GM21515 (cell line): ENCODE measurements around the gene TTC22.

Experiments used
- ATAC-seq: cut with Tn5 transposase; IDR thresholded peaks from one replicate; pipeline ENCODE4 v1.9.1; 2021; ENCODE audit not compliant: unreplicated experiment

TTC22 gene

DNA sequence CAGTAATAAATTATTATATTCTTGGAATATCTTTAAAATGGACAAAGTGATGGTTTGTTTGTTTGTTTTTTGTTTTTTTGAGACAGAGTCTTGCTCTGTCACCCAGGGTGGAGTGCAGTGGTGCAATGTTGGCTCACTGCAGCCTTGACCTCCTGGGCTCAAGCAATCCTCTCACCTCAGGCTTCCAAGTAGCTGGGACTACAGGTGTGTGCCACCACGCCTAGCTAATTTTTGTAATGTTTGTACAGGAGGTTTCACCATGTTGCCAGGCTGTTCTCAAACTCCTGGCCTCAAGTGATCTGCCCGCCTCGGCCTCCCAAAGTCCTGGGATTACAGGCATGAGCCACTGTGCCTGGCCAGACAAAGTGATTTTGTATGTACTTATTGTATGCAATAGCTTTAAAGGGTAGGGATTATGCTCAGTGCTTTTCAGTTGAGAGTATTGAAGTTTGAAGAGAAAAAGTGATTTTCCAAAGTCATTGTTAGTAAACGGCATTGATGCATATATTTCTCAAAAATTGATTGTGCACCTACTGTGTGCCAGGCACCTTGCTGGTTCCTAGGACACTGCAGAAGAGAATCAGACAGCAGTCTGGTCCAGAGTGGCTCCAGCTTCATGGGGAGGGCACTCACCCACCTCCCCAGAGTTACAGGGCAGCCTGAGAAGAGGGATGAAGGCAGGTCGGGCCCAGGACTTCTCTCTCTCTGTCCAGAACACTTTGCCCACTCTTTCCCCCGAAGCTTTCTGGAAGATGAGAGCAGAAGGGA, 34.2 kb upstream of the TTC22 start:
- no peak for ATAC-seq

DNA sequence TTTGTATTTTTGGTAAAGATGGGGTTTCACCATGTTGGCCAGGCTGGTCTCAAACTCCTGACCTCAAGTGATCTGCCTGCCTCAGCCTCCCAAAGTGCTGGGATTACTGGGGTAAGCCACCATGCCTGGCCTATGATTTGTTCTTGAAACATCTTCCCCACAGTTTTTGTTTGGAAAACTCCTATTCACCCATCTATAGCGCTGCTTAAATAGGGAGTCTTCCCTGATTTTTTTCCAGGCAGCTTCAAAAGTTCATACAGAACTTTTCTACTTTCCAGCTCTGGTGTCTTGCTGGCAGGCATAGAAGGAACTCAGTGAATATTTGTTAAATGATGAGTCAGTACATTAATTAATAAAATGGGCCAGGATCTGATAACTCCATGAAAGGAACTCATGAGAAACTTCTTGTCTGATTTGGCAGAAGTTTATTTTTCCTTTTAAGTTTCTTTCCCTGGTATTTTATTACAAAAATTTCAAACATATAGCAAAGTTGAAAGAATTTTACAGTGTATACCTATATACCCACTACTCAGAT, 33.0 kb upstream of the TTC22 start:
- no peak for ATAC-seq

GRCh38 chr1:54833121-54833520, 32.0 kb upstream of the TTC22 start:
- ATAC-seq, result no peak

DNA sequence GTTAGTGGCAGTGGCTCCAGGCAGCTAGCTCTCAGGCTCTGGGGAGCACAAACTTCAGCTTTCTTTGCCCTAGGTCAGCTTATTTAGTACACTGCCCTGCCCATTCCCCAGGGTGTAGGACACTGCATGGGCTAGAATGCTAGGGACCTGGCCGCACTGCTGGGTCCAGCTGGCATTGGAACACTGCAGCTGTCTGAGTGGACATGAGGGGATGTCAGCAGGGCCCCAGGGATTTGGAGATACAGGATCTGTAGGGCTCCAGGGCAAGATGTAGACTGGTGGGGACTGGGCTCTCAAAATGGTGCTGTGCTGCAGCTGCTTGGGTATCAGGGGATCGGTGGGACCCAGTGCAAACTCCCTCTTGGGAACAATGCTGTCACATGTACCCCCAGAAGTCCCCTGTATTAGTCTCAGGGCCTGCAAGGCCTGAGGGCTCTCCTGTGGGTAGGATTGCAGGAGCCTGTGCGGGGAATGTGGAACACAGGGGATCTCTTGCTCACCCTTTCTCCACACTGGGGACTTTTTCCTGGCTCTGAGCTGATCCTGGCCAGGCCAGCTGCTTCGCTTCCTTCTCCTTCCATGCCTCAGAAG, 25.2 kb upstream of the TTC22 start:
- no peak for ATAC-seq

GRCh38 chr1:54825696-54826095, 24.6 kb upstream of the TTC22 start:
- ATAC-seq, result no peak

DNA sequence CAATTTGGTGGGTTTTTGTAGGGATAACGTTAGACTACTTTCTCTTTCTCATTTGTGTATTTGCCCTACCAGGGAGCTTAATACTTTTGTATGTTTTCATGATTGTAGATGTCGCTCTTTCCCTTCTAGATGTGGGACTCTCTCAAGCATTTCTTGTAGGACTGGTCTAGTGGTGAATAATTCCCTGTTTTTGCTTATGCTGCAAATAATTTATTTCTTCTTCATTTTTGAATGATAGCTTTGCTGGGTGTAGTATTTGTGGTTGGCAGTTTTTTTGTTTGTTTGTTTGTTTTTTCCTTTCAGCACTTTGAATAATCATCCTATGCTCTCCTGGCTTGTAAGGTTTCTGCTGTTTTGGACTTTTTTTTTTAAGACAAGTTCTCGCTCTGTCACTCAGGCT, 22.5 kb upstream of the TTC22 start:
- ATAC-seq, result no peak

- no peak for ATAC-seq
These were observed 18.6 kb upstream of the TTC22 start for GRCh38 chr1:54819733-54820132.

GRCh38 chr1:54819195-54819536, 18.0 kb upstream of the TTC22 start:
- ATAC-seq, result no peak

- ATAC-seq, result no peak
These were observed 17.5 kb upstream of the TTC22 start for GRCh38 chr1:54818461-54819194.

DNA sequence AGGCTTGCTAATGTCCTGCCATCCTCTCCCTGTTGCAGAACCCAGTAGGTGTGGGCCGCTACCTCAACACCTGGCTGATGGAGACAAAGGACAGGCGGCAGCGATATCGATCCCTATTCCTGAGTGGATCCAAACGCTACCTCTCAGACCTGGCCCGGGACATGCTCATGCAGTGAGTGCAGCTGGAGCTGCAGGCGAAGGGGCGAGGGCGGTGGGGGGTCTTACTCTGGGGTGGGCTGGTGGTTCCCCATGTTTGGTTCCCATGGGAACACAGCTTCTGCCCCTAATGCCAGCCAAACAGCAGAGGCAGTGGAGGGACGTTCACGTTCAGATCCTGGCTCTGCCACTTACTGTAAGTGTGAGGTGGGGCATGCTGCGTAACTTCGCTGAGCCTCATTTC, 15.8 kb upstream of the TTC22 start:
- no peak for ATAC-seq

DNA sequence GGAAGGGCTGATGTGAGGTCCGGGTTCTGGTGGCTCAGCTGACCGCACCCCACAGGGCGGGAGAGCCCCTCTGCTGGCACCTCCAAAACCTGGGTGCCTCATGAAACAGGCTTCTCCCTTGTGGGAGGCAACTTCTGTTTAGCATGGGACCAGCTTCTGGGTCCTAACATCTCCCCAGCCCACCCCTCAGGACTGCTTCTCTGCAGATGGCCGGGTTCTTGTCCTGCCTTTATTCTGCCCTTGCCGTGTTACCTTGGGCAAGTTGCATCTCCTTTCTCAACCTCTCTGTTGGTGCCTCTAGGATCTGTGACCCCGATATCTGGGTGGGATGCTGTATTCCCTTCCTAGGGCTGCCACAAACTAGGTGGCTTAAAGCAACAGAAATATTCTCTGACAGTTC, 15.0 kb upstream of the TTC22 start:
- no peak for ATAC-seq

GRCh38 chr1:54815086-54815876, 14.2 kb upstream of the TTC22 start:
- ATAC-seq, result no peak

- ATAC-seq, result no peak
These were observed 13.4 kb upstream of the TTC22 start for GRCh38 chr1:54814571-54814970.

DNA sequence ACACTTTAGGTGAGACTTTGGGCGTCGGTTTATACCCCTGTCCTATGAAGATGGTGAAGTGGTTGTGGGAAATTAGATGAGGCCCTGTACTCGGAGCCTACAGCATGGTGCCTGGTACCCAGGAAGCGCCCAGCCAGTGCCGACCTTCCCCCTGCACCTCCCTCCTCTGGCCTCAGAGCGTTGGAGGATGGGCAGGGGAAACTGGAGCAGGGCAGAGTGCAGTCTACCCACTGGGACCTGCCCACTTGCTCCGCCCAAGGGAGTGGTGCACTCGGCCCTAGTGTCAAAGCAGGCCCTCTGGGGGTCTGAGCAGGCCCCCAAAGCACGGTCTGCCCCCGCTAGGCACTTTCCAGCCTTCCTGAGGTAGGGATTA, 13.0 kb upstream of the TTC22 start:
- no peak for ATAC-seq

GRCh38 chr1:54813485-54814125, 12.5 kb upstream of the TTC22 start:
- ATAC-seq, result no peak

DNA sequence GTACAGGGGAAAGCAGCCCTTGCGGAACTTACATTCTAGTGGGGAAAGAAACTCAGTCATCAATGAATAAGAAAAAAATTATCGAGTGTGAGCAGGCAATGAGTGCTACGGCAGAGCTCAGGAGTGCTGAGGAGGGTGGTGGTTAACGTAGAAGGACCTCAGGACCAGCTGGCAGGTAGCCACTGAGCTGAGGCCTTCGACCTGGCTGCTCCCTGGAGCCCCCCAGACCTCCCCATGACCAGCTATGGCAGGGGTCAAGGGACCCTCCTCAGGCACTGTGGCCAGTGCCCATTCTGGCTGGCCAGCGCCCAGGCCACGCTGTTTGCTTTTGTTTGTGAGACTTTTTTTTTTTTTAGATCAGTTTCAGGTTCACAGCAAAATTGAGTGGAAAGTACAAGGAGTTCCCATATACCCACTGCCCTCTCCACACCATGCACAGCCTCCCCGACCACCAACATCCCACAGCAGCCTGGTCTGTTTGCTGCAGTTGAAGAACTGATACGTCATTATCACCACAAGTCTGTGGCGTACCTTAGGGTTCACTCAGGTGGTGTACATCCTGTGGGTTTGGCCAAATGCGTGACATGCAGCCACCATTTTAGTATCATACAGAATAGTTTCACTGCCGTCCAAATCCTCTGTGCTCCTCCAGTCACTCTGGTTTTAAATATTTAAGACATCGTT, 11.8 kb upstream of the TTC22 start:
- ATAC-seq, result peak; percentile 41

DNA sequence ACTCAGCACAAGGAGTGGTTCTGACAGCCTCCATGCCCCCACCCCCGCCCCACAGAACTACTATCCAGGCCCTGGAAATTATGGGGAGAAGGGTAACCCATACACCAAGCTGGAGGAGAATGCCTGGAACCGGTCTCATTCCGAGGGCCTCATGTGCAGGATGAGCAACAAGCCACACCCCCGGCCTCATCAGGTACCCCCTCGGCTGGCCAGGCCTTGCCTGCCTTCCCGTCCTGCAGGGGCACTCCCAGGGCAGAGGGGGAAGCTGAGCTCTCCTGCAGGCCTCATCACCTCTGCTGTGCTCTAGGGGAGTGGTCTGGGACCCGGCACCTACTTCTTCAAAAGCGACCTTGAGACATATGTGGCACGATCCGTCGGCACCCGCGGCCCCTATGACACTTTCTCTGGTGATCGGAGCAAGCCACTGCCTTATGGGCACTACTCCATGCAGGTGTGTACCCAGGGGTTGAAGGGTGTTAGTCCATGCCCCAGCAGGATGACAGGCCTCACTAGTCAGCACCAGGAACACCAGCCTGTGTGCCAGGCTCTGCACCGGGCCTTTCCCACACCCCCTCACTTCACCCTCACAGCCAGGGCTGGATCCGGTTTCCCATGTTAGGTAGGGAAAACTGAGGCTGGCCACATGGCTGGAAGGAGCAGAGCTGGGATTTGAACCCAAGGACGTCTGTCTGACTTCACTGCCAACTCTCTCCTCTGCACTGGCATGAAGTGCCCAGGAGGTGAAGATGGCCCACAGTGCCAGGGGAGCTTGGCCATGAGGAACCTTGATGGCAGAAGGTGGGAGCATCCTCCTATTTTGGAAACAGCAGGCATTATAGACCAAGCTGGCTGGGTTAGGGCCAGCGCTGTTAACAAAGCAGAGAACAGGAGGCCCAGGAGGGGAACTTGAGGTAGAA, 10.9 kb upstream of the TTC22 start:
- no peak for ATAC-seq

GRCh38 chr1:54811066-54811465, 9.9 kb upstream of the TTC22 start:
- no peak for ATAC-seq
